ENCODE data around the gene CELSR1. TPM values are rescaled to one million over a fixed set of nuclear protein-coding genes. Genes with fewer than 3 reads are reported as not detected.

The CELSR1 gene
- total RNA-seq = 0.73 and 0.95 TPM in 2 replicates

GRCh38 chr22:46537225-46537945 lies at the start of gene CELSR1:
Gene CELSR1 (minus strand): TSS chr22:46537620. CDS start chr22:46537170, 450 bp downstream.
- DNase-seq (ENCODE audit: low read depth, low spot score) = no peak

DNA sequence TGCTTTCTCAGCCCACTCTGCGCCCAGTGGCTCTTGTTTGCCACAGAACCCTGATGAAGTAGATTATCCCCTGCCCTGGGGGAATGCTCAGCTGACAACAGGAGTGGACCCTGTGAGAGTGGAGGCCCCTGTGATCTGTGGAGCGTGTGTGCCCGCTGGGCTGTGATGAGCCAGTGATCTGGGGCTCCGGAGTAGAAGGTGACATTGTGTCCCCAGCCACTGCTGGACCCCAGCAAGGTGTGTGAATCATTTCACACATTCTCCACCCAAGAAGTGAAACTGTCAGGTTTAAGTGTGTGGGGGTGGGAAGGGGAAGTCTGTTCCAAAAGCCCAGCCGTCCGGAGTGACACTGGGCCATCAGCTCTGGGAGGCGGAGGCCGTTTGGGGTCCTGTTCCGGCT lies 49.6 kb upstream of the CELSR1 start:
- no peak for DNase-seq (ENCODE audit: low read depth, low spot score)

GRCh38 chr22:46586531-46587011 lies 49.2 kb upstream of the CELSR1 start:
- DNase-seq (ENCODE audit: low read depth, low spot score) = no peak

- no peak for DNase-seq (ENCODE audit: low read depth, low spot score)
Measured at GRCh38 chr22:46586123-46586519, 48.7 kb upstream of the CELSR1 start.

DNA sequence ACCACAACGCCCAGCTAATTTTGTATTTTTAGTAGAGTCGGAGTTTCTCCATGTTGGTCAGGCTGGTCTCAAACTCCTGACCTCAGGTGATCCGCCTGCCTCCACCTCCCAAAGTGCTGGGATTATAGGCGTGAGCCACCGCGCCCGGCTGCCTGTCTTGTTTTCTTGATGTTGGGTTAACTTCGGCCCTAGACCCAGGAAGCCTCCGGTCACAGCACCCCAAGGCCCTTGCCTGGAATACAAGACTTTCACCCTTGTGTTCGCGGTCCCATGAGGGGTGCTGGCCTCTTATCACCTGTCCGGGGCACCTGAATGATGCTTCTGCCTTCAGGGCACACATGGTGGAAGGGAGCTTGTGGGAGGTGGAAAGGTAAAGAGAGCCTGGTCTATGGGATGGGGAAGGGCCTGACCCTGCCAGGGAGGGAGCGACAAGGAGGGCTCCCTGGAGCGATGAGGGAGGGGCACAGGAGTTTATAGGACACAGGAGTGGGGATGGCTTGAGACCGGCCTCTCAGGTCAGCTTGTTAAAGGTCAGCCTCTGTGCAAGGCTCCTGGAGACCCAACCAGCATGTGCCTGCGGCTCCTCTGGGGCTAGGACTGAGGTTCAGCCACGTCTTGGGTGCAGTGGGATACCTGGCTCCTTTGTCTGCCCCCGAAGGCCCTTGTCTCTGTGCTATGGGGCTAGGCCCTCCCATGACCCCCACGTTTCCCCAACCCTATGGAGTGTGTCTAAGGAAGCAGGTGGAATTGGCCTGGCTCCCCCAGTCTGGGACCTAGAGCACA lies 48.1 kb upstream of the CELSR1 start:
- no peak for DNase-seq (ENCODE audit: low read depth, low spot score)

DNA sequence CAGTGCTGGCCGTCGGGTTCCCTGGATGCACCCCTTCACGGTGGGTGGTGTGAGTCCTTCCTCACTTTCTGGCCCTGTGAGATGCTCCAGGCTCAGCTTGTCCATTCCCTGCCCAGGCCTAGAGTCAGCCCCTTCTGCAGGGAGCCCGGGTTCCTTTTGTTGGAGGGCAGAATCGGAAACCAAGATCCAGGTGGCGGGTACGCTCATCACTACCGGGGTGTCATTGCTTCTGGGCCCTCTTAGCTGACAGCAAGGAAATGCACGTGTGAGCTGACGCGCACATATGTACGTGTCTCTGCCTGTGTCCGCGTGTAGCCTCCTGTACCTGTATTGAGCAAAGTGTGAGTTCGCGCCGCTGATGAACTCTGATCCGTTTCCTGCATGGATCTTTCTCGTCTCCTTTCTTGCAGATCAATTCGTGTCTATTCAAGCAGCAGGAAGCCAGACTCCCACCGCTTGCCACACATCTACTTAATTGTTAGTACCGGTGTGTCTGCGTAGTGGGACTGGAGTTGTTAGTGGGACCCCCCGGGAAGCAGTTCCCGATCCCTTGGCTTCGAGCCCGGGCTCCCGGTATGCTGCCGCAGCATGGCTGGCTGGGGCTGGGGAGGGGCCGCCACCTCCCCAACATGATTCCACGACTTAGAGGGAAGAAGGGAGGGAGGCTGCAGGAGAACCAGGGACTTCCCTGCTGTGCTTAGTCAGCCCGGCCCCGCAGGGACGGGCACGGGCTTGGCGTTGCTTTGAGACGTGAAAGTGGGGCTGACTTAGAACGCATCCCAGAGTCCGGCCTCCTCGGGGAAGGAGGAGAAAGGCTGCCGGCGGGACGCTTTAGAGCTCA lies 46.9 kb upstream of the CELSR1 start:
- no peak for DNase-seq (ENCODE audit: low read depth, low spot score)

DNA sequence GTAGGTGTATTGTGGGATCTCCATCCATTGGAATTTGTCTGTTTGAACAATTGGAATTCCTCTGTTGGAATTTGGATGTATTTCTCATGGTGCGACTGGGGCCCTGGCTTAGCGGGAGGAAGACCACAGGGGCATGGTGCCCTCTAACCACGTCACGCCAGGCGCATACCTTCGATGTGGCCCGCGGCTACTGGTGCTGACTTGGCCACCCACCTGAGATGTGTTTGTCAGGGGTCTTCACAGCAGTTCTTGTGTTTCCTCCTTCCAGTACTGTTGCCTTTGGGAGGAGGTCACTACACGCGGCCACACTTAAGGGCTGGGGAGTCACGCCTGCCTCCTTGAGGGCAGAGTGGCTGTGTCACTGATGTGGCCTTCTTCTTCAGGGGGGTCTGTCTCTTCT lies 46.2 kb upstream of the CELSR1 start:
- no peak for DNase-seq (ENCODE audit: low read depth, low spot score)

GRCh38 chr22:46582281-46582933 lies 45.0 kb upstream of the CELSR1 start:
- DNase-seq (ENCODE audit: low read depth, low spot score) = no peak

DNA sequence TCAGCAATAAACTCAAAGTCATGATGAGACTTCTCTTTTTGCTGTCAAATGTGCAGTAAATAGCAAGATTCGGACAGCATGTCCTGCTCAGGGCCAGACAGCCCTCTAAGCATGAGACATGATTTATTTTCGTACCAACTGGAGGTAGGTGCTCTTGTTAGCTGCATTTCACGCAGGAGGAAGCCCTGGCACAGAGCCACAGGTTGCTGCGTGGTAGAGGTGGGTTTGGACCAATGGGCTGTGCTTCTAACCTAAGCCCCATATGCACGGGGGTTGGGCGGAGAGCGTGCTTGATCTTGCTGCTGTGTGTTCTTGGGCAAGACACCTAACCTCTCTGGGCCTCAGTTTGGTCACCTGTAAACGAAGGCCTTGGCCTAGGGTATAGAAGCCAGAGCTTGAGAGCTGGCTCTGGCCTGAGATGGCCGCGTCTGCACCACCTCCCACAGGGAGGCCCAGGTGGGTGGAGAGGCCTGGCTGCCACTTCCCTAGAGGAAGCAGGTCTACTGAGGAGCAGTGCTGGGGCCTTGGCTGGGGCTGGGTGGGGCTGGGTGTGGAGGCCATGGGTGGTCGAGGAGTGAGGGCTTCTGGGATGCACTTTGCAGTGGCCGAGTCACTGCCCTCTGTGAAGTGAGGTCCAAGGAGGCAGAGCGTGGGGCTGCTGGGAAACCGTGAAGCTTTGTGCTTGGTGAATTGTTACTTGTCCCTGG lies 44.3 kb upstream of the CELSR1 start:
- no peak for DNase-seq (ENCODE audit: low read depth, low spot score)

DNA sequence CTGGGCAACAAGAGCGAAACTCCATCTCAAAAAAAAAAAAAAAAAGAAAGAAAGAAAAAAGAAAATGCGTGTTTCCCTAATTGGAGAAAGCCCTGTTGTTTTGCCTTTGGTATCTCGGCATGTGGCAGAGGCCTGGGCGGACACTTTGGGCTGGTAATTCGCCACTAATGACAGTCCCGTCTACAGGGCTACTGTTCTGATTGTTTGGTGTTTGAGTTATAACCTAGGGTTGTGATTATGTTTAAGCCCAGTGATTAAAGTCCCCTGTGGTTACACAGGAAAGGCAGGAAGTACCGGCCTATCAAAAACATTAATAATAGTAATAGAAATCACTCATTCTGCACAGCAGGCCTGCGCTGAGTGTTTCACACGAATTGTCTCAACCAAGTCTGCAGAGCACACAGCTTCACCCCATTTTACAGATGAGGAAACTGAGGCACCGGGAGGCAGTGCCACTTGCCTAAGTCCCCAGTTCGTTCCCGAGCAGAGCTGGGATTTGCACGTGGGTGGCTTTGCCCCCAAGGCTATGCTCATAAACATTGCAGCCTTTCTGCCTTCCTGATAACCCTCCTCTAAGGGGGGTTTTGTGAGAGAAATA lies 43.6 kb upstream of the CELSR1 start:
- no peak for DNase-seq (ENCODE audit: low read depth, low spot score)

GRCh38 chr22:46579751-46580449 lies 42.5 kb upstream of the CELSR1 start:
- no peak for DNase-seq (ENCODE audit: low read depth, low spot score)

DNA sequence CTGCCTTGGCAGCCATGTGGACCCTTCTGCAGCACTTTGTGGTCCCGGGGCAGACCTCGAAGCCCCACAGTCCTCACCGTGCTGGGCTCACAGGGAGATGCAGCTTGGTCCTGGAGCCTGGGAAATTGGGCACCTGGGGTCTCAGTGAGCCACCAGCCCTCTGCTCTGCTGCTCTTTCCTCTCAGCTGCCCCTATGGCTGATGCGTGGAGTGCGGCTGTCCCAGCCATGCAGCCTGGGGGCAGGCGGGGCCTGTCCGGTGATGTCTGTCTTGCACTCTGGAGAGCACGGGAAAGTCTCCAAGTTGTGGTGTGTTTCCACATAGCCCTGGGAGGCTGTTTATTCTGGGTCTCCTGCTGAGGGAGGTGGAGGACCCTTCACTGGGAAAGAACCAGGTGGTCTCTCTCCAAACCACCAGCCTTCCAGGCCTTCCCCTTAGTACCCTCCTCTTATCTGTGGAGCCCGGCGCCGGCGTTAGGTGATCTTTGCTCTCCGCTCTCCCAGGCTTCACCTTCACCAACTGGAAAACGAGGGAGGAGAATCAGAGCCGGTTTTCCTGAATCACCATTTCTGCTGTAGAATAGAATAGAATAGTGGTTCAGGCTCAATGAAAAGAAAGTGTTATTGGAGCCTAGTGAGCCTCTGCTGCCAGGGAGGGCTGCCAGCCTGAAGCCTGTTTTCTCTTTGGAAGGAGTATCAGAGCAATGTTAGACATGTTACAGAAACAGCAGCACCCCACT lies 41.6 kb upstream of the CELSR1 start:
- DNase-seq (ENCODE audit: low read depth, low spot score) = no peak

GRCh38 chr22:46578251-46578823 lies 40.9 kb upstream of the CELSR1 start:
- no peak for DNase-seq (ENCODE audit: low read depth, low spot score)

DNA sequence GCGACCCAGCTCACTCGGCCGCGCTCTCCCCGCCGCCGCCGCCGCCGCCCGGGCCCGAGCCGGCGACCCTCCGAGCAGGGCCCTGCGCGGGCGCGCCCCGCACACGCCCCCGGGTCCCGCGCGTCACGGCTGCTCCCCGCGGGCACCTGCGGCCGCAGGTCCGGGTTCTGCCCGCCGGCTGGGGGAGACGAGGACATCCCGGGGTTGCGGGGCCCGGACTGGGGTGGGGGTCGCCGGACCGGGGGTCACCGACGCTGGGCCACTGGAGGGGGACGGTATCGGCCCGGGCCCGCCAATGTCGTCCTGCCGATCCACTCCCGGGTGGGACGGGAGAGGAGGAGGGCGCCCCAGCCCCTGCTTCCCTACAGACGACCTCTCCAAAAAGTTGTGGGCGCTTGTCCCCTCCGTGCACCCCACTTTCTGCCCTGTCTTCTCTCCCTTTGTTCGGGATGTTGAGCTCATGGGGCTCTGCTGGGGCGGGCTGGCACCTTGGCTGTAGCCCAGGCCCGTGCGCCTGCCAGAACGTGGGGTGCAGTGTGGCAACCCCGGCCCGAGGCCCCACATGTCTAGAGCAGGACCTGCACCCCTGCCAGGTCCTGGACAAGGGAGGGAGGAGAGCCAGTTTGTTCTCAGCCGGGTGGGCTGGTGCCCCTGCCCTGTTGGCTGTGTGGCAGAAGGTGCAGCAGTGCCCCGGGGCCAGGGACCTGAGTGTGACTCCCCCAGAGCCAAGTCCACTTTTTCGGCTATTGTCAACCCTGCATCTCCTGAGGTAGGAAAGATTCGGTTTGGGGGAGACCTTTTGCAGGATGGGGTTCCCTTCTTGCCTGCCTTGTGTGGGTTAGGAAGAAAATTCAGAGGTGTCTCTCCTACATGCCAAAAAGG lies 40.2 kb upstream of the CELSR1 start:
- no peak for DNase-seq (ENCODE audit: low read depth, low spot score)

GRCh38 chr22:46576556-46577367 lies 39.3 kb upstream of the CELSR1 start:
- no peak for DNase-seq (ENCODE audit: low read depth, low spot score)

GRCh38 chr22:46575911-46576555 lies 38.6 kb upstream of the CELSR1 start:
- no peak for DNase-seq (ENCODE audit: low read depth, low spot score)
